OCI-LY7 (cell line): ENCODE data around the gene ARAP3.

Experiments
- EZH2phosphoT487 ChIP-seq: fragments of 200-600 bp; sonication (generic); IDR thresholded peaks from 2 replicates; pipeline ENCODE4 v1.6.1; 2018; ENCODE audit warnings: low read depth, borderline replicate concordance, mild to moderate bottlenecking, mixed run types, antibody characterized with exemption, low read length, moderate library complexity, mixed read lengths
- TF ChIP-seq, protein P1 (sequence below): fragments of 200-600 bp; sonication (generic); conservative IDR thresholded peaks from 2 replicates; pipeline ENCODE4 v1.5.1; 2014; ENCODE audit warnings: mild to moderate bottlenecking, antibody characterized with exemption, low read length, moderate library complexity, mixed read lengths

DNA sequence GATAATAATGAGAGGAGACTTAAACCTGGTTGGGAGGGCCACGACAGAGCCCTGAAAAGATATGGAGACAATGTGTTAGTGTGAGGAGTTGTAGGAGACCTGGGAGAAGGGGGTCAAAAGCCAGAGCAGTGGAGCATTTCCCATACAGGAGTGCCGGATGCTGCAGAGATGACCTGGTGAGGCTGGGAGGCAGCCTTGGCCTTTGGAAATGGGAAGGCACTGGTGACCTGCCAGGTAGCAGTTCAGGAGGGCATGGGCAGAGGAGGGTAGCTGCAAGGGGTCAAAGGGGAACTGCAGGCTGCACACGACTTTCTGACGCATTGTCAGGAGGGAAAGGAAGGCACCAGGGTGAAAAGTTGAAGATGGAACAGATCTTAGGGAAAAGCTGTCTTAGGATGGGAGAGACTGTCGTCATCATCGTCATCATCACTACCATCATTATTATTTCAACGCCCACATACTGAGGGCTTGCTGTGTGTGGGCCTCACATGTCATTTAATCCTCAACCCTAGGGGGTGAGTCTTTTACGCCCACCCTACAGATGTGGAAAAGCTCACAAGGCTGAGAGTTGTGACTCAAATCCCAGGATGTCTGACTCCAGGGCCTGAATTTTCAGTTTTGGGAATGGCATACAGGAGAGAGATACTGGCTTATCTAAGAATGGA lies 13.3 kb downstream of the ARAP3 start:
- TF ChIP-seq, protein P1, sequence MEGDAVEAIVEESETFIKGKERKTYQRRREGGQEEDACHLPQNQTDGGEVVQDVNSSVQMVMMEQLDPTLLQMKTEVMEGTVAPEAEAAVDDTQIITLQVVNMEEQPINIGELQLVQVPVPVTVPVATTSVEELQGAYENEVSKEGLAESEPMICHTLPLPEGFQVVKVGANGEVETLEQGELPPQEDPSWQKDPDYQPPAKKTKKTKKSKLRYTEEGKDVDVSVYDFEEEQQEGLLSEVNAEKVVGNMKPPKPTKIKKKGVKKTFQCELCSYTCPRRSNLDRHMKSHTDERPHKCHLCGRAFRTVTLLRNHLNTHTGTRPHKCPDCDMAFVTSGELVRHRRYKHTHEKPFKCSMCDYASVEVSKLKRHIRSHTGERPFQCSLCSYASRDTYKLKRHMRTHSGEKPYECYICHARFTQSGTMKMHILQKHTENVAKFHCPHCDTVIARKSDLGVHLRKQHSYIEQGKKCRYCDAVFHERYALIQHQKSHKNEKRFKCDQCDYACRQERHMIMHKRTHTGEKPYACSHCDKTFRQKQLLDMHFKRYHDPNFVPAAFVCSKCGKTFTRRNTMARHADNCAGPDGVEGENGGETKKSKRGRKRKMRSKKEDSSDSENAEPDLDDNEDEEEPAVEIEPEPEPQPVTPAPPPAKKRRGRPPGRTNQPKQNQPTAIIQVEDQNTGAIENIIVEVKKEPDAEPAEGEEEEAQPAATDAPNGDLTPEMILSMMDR = no peak
- no peak for TF ChIP-seq EZH2phosphoT487
